GM21447 (cell line): ENCODE measurements around the gene PSME2.

Experiments
- ATAC-seq: cut with Tn5 transposase; IDR thresholded peaks from one replicate; pipeline ENCODE4 v1.9.1; 2021; ENCODE audit not compliant: unreplicated experiment

Gene PSME2

DNA sequence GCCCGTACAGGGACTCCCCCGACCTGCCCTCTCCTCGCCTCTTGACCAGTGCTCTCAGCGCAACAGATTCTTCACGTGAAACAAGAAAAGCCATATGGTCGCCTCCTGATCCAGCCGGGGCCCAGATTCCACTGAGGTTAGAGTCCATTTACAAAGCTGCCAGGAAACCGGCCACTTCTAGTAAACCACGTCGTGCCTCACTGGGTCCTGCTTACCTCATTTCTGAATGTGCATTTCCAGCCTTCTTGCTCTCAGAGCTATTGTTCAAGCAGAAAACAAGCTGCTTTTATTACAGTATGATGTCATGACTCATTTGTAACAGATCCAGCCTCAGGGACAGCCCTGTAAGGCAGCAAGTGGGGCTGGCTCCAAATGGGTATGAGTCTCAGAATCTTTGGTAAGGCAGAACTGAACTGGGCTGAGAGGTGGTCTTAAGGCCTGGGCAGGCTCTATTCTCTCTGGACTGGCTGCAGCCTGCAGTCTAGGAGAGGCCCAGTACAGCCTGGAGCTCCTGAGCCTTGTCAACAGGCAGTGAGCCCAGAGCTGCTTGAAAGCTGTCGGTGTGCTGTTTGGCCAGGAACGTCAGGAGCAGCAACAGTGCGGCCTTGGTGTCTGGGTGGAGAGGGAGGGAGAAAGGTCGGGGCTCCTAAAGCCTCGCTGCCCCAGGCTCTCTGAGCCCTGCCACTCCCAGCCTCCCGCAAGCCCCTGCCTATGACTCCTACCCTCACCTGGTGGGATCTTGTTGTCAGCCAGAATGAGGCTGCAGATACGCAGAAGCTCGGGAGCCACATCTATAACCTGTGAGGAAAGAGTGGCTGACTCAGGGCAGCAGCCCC, 33.8 kb upstream of the PSME2 start:
- ATAC-seq: no peak

GRCh38 chr14:24179294-24179960, 33.0 kb upstream of the PSME2 start:
- no peak for ATAC-seq

- no peak for ATAC-seq
Measured at GRCh38 chr14:24178399-24179178, 32.2 kb upstream of the PSME2 start.

DNA sequence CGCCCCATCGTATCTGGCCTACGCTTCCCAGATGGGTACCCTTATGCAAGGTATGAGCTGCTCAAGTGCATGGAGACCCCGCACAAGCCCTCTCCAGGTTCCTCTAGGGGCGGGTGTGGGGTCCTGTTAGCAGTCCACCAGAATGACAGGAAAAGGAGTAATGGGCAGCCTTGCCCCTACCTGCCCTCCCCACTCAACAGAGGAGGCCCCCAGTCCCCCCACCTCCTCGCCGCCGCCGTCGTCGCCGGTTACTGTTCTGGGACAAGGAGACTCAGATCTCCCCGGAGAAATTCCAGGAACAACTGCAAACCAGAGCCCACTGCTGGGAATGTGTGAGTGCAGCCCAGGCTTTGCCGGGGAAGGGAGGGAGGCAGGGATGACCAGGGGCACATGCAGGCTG, 31.5 kb upstream of the PSME2 start:
- no peak for ATAC-seq

GRCh38 chr14:24177041-24177825, 30.8 kb upstream of the PSME2 start:
- ATAC-seq: no peak

- no peak for ATAC-seq
Measured at GRCh38 chr14:24176599-24176998, 30.2 kb upstream of the PSME2 start.

- no peak for ATAC-seq
Measured at GRCh38 chr14:24172871-24173281, 26.5 kb upstream of the PSME2 start.

GRCh38 chr14:24172261-24172860, 26.0 kb upstream of the PSME2 start:
- no peak for ATAC-seq

DNA sequence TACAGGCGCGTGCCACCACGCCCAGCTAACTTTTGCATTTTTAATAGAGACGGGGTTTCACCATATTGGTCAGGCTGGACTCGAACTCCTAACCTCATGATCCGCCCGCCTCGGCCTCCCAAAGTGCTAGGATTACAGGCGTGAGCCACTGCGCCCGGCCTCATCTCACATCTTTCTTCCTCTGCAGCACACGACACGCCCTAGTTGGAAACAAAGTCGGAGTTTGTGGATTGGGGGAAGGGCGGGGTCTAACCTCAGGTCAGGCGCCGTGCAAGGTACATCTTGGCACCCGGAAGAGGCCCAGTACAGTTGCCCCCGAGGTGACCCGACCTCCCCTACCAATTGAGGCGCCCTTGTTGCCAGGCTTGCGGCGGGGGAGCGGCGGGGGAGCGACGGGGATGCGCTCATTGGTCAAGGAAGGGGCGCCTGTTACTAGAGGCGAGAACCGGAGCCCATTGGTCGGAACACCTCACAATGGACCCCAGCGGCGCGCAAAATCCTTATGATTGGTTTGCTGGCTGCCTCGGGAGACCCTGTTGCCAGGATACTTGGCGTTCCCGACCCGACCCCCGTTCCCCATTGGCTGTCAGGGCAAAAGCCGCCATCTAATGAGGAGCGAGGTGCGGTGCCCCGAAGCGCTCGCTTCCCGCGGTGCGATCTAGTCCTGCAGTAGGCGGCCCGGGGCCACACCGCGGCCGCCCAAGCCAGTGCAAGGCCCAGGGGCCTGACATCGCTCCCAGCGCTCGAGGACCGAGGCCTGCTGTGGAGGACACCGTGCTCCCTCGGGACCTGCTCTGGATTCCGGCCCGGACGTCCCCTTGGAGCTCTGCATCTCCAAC, 25.2 kb upstream of the PSME2 start, which contains the start of gene REC8:
TSS of gene REC8 (plus strand) at position 659 of the 839 bp plus-strand sequence. CDS start 473 bp downstream, outside the sequence.
- ATAC-seq: peak; percentile 88

- no peak for ATAC-seq
Measured at GRCh38 chr14:24167469-24168114, 21.2 kb upstream of the PSME2 start.

- ATAC-seq: no peak
Measured at GRCh38 chr14:24165785-24166184, 19.4 kb upstream of the PSME2 start.

GRCh38 chr14:24164518-24164991, 18.1 kb upstream of the PSME2 start:
- no peak for ATAC-seq

DNA sequence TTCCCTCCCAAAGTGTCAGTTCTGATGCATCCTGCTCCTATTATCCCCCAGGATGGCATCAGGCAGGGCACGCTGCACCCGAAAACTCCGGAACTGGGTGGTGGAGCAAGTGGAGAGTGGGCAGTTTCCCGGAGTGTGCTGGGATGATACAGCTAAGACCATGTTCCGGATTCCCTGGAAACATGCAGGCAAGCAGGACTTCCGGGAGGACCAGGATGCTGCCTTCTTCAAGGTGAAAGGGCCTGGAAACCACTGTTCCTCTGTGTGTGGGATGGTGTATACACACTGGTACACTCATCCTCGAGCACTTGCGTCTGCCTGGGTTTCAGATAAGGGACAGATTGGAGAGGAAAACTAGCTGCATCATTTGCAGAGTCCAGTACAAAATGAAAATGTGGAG, 15.7 kb upstream of the PSME2 start:
- ATAC-seq: no peak

DNA sequence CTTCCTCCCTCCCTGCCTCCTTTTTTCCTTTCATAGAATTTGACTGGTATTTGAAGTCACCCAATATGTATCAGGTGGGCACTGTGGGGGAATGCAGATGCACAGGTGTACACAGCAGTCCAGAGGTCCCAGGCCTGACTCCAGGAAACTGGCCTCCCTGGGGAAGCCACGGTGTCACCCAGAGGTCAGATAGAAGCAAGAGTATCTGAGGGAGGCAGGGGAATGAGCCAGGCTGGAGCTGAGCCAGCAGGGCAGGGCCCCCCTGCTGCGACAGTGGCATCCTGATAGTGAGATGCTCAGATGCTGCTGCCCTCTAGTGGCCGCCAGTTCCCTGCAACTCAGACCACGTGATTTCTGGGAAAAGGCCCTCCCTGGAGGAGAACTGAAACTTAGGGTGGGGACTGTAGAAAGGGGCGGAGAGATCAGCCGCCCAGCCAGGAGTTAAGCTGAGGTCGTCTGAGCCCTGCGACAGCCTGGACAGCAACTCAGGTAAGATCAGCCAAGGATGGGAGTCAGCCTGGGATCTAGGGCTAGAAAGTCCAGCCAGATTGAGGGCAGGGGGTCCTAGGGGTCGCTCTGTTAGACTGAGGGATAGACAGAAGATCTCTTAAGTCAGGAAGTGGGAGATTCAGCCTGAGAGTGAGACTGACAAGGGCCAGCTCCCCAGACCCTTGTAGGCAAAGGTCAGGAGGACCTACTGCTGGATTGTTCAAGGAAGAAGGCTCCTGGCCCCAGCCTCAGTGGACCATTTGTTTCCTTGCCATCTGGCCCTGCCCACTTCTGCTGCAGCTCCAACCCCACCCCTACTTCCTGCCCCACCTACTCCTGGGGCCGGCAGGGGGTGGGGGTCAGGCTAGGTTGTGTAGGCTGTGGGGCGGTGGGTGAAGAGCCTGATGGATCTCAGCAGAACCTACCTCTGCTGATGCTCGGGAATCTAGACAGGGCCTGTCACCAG, 14.7 kb upstream of the PSME2 start, which contains the start of gene IRF9:
TSS of gene IRF9 (plus strand) at position 416 of the 955 bp plus-strand sequence. CDS start 880 bp downstream, outside the sequence.
- ATAC-seq: peak; percentile 84

DNA sequence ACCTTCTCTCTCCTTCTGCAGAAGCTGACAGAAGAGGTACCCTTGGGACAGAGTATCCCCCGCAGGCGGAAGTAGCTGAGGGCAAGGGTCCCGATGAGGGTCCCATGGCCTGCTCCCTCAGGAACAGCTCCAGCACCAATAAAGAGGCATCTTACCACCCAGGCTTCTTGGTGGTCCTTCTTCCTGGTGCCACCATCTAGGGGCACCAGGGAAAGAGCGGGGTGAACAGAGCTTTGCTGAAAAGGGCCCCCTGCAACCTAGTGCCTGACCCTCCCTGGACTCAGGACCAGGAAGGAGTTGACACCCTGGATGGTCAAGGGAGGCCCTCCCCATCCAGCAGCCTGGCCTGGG, 14.1 kb upstream of the PSME2 start:
- ATAC-seq: no peak

DNA sequence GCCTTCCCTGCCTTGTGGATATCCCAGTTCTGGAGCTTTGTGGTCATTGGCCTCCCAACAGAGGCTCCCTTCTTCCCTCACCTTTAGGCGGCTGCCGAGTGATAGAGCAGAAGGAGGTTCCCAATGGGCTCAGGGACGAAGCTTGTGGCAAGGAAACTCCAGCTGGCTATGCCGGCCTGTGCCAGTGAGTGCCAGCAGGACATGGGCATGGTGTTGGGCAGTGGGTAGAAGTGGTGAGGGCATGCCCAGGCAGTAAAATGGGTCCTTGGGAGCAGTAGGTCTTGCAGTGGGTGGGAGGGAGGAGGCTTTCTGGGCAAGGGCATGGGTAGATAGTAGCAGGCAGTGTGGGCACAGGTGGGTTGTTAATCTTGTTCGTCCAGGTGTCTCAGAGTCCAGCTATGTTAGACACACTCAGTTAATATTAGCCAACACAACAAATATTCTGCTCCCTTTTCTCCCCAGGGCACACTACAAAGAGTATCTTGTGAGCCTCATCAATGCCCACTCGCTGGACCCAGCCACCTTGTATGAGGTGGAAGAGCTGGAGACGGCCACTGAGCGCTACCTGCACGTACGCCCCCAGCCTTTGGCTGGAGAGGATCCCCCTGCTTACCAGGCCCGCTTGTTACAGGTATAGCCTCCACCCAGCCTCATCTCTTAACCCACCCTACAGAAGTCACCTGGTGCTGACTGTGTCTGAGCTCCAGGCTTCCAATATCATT, 13.5 kb upstream of the PSME2 start:
- no peak for ATAC-seq

DNA sequence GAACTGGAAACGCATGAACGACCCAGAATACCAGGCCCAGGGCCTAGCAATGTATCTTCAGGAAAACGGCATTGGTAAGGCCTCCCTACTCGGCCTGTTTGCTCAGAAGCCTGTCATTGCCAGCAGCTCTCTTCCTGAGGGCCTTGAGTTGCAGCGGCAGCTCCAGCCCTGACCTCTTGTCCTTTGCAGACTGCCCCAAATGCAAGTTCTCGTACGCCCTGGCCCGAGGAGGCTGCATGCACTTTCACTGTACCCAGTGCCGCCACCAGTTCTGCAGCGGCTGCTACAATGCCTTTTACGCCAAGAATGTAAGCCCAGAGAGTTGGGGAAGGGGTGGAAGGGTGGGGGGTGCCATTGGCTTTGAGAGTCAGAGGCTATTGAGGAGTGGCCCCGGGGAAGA, 10.9 kb upstream of the PSME2 start:
- no peak for ATAC-seq
